BLaER1 (cell line): ENCODE measurements around the gene APOA5.

Experiments
- H3K27ac ChIP-seq: shearing (Covaris generic); formaldehyde crosslinking; 2 replicates; pipeline ENCODE4 v1.8.1; 2022
- H3K27me3 ChIP-seq: shearing (Covaris generic); formaldehyde crosslinking; 2 replicates; pipeline ENCODE4 v1.8.1; 2022
- H3K36me3 ChIP-seq: shearing (Covaris generic); formaldehyde crosslinking; 2 replicates; pipeline ENCODE4 v1.8.1; 2022
- H3K4me1 ChIP-seq: shearing (Covaris generic); formaldehyde crosslinking; 2 replicates; pipeline ENCODE4 v1.8.1; 2022
- H3K4me2 ChIP-seq: shearing (Covaris generic); formaldehyde crosslinking; 2 replicates; pipeline ENCODE4 v1.8.1; 2022
- H3K4me3 ChIP-seq: shearing (Covaris generic); formaldehyde crosslinking; 2 replicates; pipeline ENCODE4 v1.8.1; 2022
- H3K9ac ChIP-seq: shearing (Covaris generic); formaldehyde crosslinking; 2 replicates; pipeline ENCODE4 v1.8.1; 2022
- H3K9me3 ChIP-seq: shearing (Covaris generic); formaldehyde crosslinking; 2 replicates; pipeline ENCODE4 v1.8.1; 2022
- H4K20me1 ChIP-seq: shearing (Covaris generic); formaldehyde crosslinking; 2 replicates; pipeline ENCODE4 v1.8.1; 2022
- Cebpa-rat ChIP-seq: shearing (Covaris generic); IDR thresholded peaks from 2 replicates; pipeline ENCODE4 v1.8.1; 2022

APOA5 gene

DNA sequence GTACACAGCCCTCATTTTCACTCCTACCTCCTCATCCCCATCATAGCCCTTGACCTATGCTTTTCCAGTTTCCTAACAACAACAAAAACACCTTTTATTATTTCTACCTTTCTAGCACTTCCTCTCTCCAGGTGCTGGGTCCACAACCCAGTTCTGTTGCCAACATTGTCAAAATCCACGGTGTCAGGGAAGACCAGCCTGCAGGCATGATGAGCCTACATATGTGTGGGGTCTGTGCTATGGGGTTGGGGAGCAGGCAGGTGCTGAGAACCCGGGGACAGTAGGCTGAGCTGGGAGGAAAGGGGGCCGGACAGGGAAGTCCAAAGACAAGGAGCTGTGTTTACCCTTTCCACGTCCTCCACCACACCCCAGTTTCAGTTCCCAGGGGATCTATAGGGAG, 3.1 kb downstream of the APOA5 start:
- TF ChIP-seq Cebpa-rat = no peak
- peak overlapping the region; percentile 96 for H3K4me3 ChIP-seq
- peaks cover 34% of the 10 kb centered on the region for H3K36me3 ChIP-seq
- no peaks in the 10 kb centered on the region for H3K9me3 ChIP-seq
- peak overlapping the region; percentile 94 for H3K4me2 ChIP-seq
- H3K4me1 ChIP-seq = peaks cover 25% of the 10 kb centered on the region
- no peaks in the 10 kb centered on the region for H3K27me3 ChIP-seq
- peak overlapping the region; percentile 84 for H3K27ac ChIP-seq
- peak overlapping the region; percentile 90 for H3K9ac ChIP-seq
- no peaks in the 10 kb centered on the region for H4K20me1 ChIP-seq

DNA sequence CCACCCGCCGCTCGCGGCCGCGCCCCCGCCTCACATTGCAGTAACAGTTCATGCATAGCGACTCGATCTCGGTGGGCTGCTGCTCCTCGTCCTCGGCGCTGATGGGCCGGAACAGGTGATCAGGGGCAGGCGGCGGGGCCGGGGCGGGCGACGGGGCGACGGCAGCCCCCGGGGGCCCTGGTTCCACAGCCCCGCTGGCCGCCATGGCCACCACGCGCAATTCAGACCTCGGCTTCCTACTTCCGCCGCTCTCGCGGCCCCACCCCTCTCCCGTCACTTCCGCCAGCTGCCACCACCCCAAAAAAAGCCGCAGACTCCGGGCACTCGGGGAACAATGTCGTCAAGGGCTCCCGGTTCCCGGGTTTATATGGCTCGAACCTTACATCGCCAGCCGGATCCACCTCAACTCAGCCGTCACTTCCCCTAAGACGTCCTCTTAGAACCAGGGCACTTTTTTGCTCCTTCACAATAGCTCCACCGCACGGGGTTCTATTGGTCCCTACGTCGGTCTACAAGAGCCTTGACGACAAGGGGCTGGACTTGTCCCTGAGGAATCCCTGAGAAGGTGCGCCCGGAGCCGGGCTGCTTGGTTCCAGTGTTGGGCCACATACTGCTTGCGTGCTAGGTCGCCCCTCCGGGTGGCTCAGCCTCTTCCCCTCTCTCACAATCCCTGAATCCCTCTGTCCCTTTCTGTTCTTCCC, 3.7 kb downstream of the APOA5 start, which contains the start of gene ZPR1:
Gene ZPR1 (minus strand): TSS at position 238 of the 701 bp plus-strand sequence. CDS start 33 bp downstream, at position 205.
- Histone ChIP-seq H3K4me1 (peaks cover 25% of the 10 kb centered on the region), H3K27ac (peak within 1 kb of the TSS; percentile 84), H3K4me3 (peak within 1 kb of the TSS; percentile 96), H4K20me1 (no peaks in the 10 kb centered on the region; the same call in 1 of the 2 replicates), H3K27me3 (no peaks in the 10 kb centered on the region), H3K4me2 (peak within 1 kb of the TSS; percentile 94), H3K9ac (peak within 1 kb of the TSS; percentile 90), H3K36me3 (peaks cover 40% of the 10 kb centered on the region), H3K9me3 (no peaks in the 10 kb centered on the region)
- TF ChIP-seq Cebpa-rat = no peak

DNA sequence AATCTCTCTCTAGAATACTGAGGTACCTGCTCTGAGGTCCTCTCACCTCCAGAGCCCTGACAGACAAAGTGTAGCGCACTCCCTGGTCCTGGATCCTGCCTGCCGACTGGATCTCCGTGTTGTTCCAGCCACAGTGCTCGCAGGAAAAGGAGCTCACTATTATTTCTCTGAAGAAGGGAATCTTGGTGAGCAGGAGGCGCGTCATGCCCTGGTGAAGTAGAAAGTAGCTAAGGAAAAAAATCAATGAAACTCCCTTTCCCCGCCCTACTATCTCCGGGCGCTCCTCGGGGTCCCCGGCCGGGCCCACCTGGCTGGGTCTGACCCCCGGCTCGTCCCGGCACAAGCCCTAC, 4.3 kb downstream of the APOA5 start:
- Histone ChIP-seq H4K20me1 (no peaks in the 10 kb centered on the region; the same call in 1 of the 2 replicates), H3K9me3 (no peaks in the 10 kb centered on the region), H3K36me3 (peaks cover 45% of the 10 kb centered on the region), H3K9ac (peak overlapping the region; percentile 90), H3K27me3 (no peaks in the 10 kb centered on the region), H3K4me3 (peak overlapping the region; percentile 96), H3K27ac (peak overlapping the region; percentile 84), H3K4me1 (peaks cover 25% of the 10 kb centered on the region), H3K4me2 (peak overlapping the region; percentile 94)
- no peak for TF ChIP-seq Cebpa-rat

DNA sequence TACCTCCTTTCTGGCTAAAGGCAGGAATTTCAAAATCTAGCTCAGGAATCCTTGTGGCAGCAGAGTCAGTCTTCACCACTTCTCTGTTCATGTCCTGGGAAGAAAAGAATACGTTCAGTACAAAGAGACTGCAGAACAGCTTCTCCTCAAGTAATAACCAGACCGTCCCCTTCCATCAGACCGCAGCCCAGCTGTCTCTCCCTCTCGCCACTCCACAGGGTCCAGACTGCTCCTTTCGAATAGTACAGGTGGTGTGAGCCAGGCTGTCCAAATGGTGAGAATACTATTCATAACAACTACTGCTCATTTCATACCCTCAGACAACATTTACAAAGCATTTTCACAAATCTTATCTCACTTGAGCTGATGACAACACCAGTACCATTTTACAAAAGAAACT, 4.7 kb downstream of the APOA5 start:
- no peaks in the 10 kb centered on the region for H3K27me3 ChIP-seq
- H3K4me2 ChIP-seq = peak overlapping the region; percentile 94
- no peak for TF ChIP-seq Cebpa-rat
- H3K27ac ChIP-seq = peak overlapping the region; percentile 84
- no peaks in the 10 kb centered on the region; the same call in 1 of the 2 replicates for H4K20me1 ChIP-seq
- H3K4me1 ChIP-seq = peaks cover 25% of the 10 kb centered on the region
- peak overlapping the region; percentile 96 for H3K4me3 ChIP-seq
- H3K9me3 ChIP-seq = no peaks in the 10 kb centered on the region
- peak overlapping the region; percentile 90 for H3K9ac ChIP-seq
- peaks cover 49% of the 10 kb centered on the region for H3K36me3 ChIP-seq

DNA sequence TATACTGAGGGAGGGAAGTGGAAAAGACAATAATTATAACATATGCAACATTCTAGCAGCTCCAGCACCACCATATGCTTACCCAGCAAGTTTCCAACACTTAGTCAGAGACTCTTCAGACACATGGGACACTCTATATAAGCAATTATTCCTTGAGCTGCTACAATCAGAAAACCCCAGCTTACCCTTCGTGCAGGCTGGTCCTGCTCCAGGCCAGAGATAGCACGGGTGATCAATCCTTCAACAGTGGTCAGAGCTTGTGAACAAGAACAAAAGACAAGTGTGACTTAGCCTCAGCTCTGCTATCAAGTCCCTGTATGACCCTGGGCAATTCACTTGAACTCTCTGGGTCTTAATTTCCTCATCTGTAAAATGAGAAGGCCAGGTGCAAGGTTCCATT, 5.4 kb downstream of the APOA5 start:
- Histone ChIP-seq H3K27me3 (no peaks in the 10 kb centered on the region), H3K9ac (0 out of 2 replicates have a peak overlapping the region, but pooled peaks have one; percentile 90), H3K4me3 (peak overlapping the region; percentile 96), H3K9me3 (no peaks in the 10 kb centered on the region), H4K20me1 (no peaks in the 10 kb centered on the region; the same call in 1 of the 2 replicates), H3K27ac (no peak overlapping the region), H3K36me3 (peaks cover 56% of the 10 kb centered on the region), H3K4me2 (peak overlapping the region; percentile 94), H3K4me1 (peaks cover 25% of the 10 kb centered on the region)
- no peak for TF ChIP-seq Cebpa-rat

DNA sequence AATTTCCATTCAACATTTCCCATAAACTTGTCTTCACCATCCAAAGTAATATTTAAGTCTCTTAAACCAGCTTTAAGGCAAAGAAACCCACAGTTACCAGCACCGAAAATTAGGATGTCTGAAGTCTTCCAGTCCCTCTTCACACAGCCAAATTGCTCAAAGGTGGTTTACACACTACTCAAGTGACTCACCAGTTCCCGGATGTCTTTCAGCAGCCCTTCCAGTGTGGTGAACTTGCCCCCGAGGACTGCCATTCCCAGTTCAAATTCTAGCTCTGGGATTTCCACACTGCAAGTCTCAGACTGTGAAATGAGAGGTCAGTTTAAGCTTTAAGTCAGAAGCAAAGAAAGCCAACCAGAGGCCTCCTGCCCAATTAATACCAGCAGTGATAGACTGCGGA, 9.0 kb downstream of the APOA5 start:
- H3K4me2 ChIP-seq = no peak overlapping the region
- H3K36me3 ChIP-seq = peaks cover 92% of the 10 kb centered on the region
- peaks cover 2% of the 10 kb centered on the region; the same call in 1 of the 2 replicates for H4K20me1 ChIP-seq
- peaks cover 14% of the 10 kb centered on the region for H3K4me1 ChIP-seq
- no peaks in the 10 kb centered on the region for H3K27me3 ChIP-seq
- H3K9me3 ChIP-seq = no peaks in the 10 kb centered on the region
- no peak overlapping the region for H3K4me3 ChIP-seq
- H3K27ac ChIP-seq = no peak overlapping the region
- no peak overlapping the region for H3K9ac ChIP-seq
- no peak for TF ChIP-seq Cebpa-rat

DNA sequence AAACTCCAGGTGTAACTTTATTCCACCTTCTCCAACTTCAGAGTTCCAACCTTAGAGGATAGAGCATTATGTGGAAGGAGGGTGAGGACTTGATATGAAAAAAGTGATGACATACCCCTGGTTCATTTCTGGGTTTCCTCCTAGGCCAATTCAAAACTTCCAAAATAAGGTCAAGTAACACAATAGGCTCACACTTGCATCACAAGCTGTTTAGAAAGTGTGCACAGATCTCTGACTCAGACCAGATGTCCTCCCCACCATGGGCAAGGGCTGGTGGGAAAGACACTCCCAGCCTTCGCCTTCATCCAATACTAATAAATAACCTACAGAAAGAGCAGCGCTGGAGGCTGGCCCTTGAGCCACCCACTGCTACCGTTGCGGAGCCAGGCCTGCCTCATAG, 13.1 kb downstream of the APOA5 start:
- TF ChIP-seq Cebpa-rat = no peak
- Histone ChIP-seq H3K4me2 (no peak overlapping the region), H3K4me1 (peaks cover 14% of the 10 kb centered on the region), H3K9me3 (no peaks in the 10 kb centered on the region), H4K20me1 (peaks cover 7% of the 10 kb centered on the region; the same call in 1 of the 2 replicates), H3K4me3 (no peak overlapping the region), H3K36me3 (peaks cover 78% of the 10 kb centered on the region), H3K27me3 (no peaks in the 10 kb centered on the region), H3K27ac (no peak overlapping the region), H3K9ac (no peak overlapping the region)

DNA sequence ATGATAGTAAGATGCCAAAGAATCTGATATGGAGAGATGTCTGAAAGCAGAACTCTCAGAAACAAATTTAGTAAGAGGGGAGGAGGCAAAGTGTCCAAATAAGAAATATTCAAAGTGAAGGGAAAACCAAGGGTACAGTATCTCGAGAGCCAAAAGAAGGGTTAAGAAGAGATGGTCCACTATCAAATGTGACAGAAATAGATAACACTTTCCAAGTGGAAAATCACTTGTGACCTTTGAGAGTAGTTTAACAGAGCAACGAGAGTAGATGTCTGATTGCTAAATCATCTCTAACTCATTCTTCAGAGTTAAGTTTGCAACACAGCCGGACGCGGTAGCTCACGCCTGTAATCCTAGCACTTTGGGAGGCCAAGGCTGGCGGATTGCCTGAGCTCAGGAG, 14.6 kb downstream of the APOA5 start:
- peaks cover 8% of the 10 kb centered on the region; the same call in 1 of the 2 replicates for H4K20me1 ChIP-seq
- H3K9me3 ChIP-seq = no peaks in the 10 kb centered on the region
- no peaks in the 10 kb centered on the region for H3K27me3 ChIP-seq
- H3K4me1 ChIP-seq = peaks cover 19% of the 10 kb centered on the region
- TF ChIP-seq Cebpa-rat = no peak
- no peak overlapping the region for H3K27ac ChIP-seq
- no peak overlapping the region for H3K9ac ChIP-seq
- H3K4me3 ChIP-seq = no peak overlapping the region
- no peak overlapping the region for H3K4me2 ChIP-seq
- peaks cover 63% of the 10 kb centered on the region for H3K36me3 ChIP-seq

DNA sequence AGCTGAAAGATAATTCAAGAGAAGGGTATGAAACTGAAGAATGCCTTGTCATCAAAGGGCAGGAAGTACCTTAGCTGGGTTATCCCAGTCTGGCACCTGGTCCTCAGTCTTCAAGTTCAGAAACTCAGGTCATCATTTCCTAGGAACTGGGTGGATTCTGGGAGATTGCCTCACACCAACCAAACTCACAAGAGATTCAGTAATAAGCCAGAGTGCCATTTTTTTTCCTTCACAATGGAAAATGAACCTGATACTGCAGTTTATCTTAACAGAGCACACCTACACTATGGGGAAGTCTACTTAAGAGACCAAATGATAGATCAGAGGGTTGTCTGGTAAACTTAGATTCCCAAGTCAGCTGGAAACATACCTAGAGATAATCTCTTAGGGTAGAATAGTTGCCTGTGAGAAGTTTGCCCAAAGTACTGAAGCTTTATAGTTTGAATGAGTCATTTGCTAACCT, 15.1 kb downstream of the APOA5 start:
- H3K27me3 ChIP-seq = no peaks in the 10 kb centered on the region
- H3K9me3 ChIP-seq = no peaks in the 10 kb centered on the region
- no peak overlapping the region for H3K4me3 ChIP-seq
- peaks cover 13% of the 10 kb centered on the region; the same call in 1 of the 2 replicates for H4K20me1 ChIP-seq
- H3K4me2 ChIP-seq = no peak overlapping the region
- no peak overlapping the region for H3K27ac ChIP-seq
- peaks cover 58% of the 10 kb centered on the region for H3K36me3 ChIP-seq
- H3K4me1 ChIP-seq = peaks cover 24% of the 10 kb centered on the region
- H3K9ac ChIP-seq = no peak overlapping the region
- TF ChIP-seq Cebpa-rat = no peak

DNA sequence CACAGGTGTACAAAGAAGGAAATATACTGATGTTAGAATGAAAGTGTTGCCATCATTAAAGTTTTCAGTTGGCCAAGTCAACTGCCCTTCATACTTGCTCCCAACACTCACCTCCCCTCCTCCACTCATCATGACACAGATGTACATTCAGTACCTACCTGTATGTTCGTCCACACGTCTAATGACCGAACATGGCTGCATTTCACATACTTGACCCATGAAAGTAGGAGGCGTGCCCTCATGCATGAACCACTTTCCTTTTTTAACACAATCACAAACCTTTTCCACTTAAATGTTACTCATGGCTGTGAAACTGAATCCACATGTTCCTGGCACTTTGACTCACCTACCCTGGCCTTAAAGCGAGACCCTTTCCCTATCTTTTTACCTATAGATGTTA, 15.7 kb downstream of the APOA5 start:
- H3K27ac ChIP-seq = no peak overlapping the region
- peaks cover 52% of the 10 kb centered on the region for H3K36me3 ChIP-seq
- no peaks in the 10 kb centered on the region for H3K27me3 ChIP-seq
- peaks cover 30% of the 10 kb centered on the region for H3K4me1 ChIP-seq
- no peak overlapping the region for H3K9ac ChIP-seq
- peaks cover 15% of the 10 kb centered on the region; the same call in 1 of the 2 replicates for H4K20me1 ChIP-seq
- TF ChIP-seq Cebpa-rat = no peak
- no peak overlapping the region for H3K4me3 ChIP-seq
- no peaks in the 10 kb centered on the region for H3K9me3 ChIP-seq
- no peak overlapping the region for H3K4me2 ChIP-seq
